OCI-LY7 (cell line): Measurements from ENCODE around the gene C14orf93.

Experiments
- EZH2phosphoT487 ChIP-seq: fragments of 200-600 bp; sonication (generic); IDR thresholded peaks from 2 replicates; pipeline ENCODE4 v1.6.1; 2018; ENCODE audit warnings: low read depth, borderline replicate concordance, mild to moderate bottlenecking, mixed run types, antibody characterized with exemption, low read length, moderate library complexity, mixed read lengths
- TF ChIP-seq, protein P1 (sequence below): fragments of 200-600 bp; sonication (generic); conservative IDR thresholded peaks from 2 replicates; pipeline ENCODE4 v1.5.1; 2014; ENCODE audit warnings: mild to moderate bottlenecking, antibody characterized with exemption, low read length, moderate library complexity, mixed read lengths

DNA sequence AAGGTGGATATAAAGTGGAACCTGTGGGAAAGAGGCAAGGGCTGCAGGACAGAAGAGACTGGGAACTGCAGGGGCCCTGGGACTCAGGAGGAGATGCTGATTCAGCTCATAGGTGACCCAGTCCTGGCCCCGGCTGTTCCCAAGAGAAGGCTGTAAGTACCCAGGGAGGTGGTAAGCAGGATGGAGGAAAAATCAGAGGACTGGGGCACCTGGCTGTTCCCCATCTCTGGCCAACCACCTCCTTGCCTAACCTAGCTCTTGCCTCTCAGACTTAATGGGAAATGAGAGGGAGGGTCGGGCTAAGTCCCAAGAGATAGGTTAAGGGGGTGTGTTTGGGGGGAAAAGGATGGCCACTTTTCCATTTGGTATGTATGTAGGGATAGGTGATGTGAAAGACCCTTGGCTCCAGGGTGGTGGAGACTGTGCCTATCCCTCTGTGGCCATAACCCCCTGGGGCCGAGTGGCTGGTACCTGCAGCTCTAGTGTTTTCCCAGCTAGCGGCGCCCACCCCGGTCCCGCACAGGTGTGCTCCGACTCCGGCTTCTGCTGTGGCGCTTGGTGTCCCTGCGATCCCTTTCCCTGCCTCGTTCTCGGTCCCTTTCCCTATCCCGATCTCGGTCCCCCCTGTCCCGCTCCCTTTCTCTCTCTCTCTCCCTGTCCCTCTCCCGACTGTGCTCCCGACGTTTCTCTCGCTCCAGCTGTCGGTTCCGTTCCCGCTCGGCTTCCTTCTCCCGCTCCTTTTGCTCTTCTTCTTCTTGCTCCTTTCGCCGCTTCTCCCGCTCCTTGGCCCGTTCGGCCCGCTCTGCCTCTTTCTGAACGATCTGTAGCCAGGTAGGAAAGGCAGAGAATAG lies 48.9 kb upstream of the C14orf93 start:
- TF ChIP-seq, protein P1, sequence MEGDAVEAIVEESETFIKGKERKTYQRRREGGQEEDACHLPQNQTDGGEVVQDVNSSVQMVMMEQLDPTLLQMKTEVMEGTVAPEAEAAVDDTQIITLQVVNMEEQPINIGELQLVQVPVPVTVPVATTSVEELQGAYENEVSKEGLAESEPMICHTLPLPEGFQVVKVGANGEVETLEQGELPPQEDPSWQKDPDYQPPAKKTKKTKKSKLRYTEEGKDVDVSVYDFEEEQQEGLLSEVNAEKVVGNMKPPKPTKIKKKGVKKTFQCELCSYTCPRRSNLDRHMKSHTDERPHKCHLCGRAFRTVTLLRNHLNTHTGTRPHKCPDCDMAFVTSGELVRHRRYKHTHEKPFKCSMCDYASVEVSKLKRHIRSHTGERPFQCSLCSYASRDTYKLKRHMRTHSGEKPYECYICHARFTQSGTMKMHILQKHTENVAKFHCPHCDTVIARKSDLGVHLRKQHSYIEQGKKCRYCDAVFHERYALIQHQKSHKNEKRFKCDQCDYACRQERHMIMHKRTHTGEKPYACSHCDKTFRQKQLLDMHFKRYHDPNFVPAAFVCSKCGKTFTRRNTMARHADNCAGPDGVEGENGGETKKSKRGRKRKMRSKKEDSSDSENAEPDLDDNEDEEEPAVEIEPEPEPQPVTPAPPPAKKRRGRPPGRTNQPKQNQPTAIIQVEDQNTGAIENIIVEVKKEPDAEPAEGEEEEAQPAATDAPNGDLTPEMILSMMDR = no peak
- TF ChIP-seq EZH2phosphoT487 = no peak
